ENCODE results near the gene EEPD1.

EEPD1 gene

GRCh38 chr7:36190447-36191291 is 37.6 kb downstream of the EEPD1 start:
- no peak overlapping the region for H3K4me3 ChIP-seq
- no peak overlapping the region for H3K27ac ChIP-seq
- TF ChIP-seq CTCF (IDR thresholded peaks at IDR 0.05), result no peak
- no peak for DNase-seq (ENCODE audit: low spot score)

GRCh38 chr7:36191292-36191920 is 38.4 kb downstream of the EEPD1 start:
- DNase-seq (ENCODE audit: low spot score), result no peak
- H3K27ac ChIP-seq, result no peak overlapping the region
- TF ChIP-seq CTCF (IDR thresholded peaks at IDR 0.05), result no peak
- H3K4me3 ChIP-seq, result no peak overlapping the region

GRCh38 chr7:36192053-36192824 is 39.2 kb downstream of the EEPD1 start:
- Histone ChIP-seq H3K4me3 (no peak overlapping the region), H3K27ac (no peak overlapping the region)
- TF ChIP-seq CTCF (IDR thresholded peaks at IDR 0.05), result no peak
- DNase-seq (ENCODE audit: low spot score), result no peak

- Histone ChIP-seq H3K4me3 (no peak overlapping the region), H3K27ac (no peak overlapping the region)
- no peak for DNase-seq (ENCODE audit: low spot score)
- no peak for TF ChIP-seq CTCF (IDR thresholded peaks at IDR 0.05)
Measured at GRCh38 chr7:36192877-36193276, 39.8 kb downstream of the EEPD1 start.

- Histone ChIP-seq H3K4me3 (no peak overlapping the region), H3K27ac (no peak overlapping the region)
- TF ChIP-seq CTCF (IDR thresholded peaks at IDR 0.05), result no peak
- no peak for DNase-seq (ENCODE audit: low spot score)
Measured at GRCh38 chr7:36198854-36199266, 45.8 kb downstream of the EEPD1 start.

- no peak for TF ChIP-seq CTCF (IDR thresholded peaks at IDR 0.05)
- DNase-seq (ENCODE audit: low spot score), result no peak
- H3K4me3 ChIP-seq, result no peak overlapping the region
- no peak overlapping the region for H3K27ac ChIP-seq
Measured at GRCh38 chr7:36199329-36199728, 46.3 kb downstream of the EEPD1 start.

Data from coronary artery (tissue), 2 donors.